Measurements from ENCODE around the gene ENTPD3.
A peak's percentile ranks its signal among the peaks of the same experiment; 100 is the strongest.

Gene ENTPD3, protein sequence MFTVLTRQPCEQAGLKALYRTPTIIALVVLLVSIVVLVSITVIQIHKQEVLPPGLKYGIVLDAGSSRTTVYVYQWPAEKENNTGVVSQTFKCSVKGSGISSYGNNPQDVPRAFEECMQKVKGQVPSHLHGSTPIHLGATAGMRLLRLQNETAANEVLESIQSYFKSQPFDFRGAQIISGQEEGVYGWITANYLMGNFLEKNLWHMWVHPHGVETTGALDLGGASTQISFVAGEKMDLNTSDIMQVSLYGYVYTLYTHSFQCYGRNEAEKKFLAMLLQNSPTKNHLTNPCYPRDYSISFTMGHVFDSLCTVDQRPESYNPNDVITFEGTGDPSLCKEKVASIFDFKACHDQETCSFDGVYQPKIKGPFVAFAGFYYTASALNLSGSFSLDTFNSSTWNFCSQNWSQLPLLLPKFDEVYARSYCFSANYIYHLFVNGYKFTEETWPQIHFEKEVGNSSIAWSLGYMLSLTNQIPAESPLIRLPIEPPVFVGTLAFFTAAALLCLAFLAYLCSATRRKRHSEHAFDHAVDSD

DNA sequence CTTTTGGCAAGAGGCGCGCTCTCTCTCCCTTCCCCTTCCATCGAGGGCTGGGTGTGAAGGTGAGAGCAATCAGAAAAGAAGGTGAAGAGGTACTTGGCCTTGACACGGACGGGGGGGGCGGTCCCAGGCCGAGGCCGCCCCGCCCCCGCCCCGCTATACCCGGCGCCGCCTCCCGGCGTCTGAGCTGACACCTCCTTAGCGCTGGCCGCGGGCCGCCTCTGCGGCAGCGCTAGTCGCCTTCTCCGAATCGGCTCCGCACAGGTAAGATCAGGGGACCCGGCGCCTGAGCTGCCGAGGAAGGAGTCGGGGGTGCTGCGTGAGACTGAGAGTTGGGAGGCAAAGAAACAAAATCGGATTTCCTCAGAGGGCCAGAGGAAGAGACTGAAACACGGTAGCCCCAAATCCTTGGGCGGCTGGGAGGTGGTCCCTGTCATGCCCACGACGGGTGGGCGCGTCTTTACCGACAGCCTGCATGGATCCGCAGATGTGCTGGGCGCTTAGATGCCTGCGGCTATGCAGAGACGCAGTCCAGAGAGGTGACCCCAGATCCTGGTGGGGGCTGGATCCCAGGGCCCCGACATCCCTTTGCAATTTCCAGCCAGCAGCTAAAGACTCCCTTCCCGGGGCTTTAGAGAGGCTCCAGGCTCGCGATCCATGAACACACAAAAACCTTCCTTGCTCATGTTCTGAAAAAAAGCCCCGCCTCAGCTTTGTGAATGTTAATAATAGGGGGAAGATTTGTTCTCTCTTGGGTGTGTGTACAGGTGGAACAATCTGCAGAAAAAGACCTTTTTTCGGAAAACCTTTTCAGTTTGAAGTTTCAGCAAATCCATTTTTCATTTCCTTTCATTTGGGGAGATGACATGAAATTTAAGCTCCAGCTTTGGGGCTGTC is at the start of gene ENTPD3:
Gene ENTPD3 (plus strand): TSS at position 184 of the 894 bp plus-strand sequence. CDS start 874 bp downstream, outside the sequence.
- H3K36me3 ChIP-seq (ENCODE audit: insufficient read depth, low read length): no peaks in the 10 kb centered on the region
- H2AFZ ChIP-seq (ENCODE audit: low read depth, low read length): peak within 1 kb of the TSS; percentile 85
- H3K9me3 ChIP-seq (ENCODE audit: low read length): no peaks in the 10 kb centered on the region
- H3K4me3 ChIP-seq (ENCODE audit: low read length): peak within 1 kb of the TSS; percentile 39
- peaks cover 43% of the 10 kb centered on the region for H3K27me3 ChIP-seq (ENCODE audit: insufficient read depth, low read length)
- H3K4me1 ChIP-seq (ENCODE audit: insufficient read depth, low read length): peaks cover 8% of the 10 kb centered on the region

DNA sequence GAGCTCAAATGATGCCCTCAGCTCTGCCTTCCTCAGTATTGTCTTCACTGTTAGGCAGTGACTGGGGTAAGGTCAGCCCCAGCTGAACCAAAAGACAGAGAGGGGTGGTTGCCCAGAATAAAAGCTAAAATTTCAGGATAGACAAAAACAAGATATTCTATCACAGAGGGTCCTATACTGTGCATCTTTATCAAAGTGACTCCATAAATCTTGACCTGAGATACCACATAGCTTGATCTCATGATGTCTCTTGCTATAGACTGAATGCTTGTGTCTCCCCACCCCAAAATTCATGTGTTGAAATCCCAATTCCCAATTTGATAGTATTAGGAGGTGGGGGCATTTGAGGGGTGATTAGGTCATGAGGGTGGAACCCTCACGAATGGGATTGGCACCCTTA is 47.1 kb upstream of the ENTPD3 start:
- H3K9me3 ChIP-seq (ENCODE audit: low read length): no peaks in the 10 kb centered on the region
- H3K27me3 ChIP-seq (ENCODE audit: insufficient read depth, low read length): no peaks in the 10 kb centered on the region
- H3K4me3 ChIP-seq (ENCODE audit: low read length): no peak overlapping the region
- no peaks in the 10 kb centered on the region for H3K4me1 ChIP-seq (ENCODE audit: insufficient read depth, low read length)
- no peak overlapping the region for H2AFZ ChIP-seq (ENCODE audit: low read depth, low read length)
- H3K36me3 ChIP-seq (ENCODE audit: insufficient read depth, low read length): no peaks in the 10 kb centered on the region

DNA sequence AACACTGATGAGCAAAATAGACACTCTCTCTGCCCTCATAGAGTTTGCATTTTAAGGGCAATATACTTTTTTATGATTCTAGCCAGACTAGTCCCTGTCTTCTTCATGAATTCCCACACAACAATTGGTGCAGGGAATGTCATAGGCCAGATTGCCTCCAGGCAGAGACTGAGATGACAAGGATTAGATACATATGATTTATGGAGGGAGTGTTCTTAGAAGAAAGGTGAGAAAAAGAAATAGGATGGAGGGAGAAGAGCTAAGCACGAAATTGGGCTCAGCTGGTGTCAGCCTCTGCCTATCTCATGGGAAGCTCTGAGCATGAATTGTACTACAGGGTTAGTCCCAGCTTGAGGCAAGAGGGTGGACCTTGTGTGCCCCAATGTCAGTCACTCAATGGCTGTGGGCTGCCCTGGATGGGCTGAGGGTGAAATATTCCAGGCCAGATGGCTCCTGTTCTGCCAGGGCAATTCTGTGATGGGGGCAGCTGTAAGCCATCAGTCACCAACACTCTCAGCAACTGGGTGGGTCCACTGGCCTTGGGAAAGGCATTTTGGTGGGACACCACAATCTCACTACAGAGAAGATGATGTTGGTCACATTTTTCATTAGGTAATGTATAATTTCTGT is 46.3 kb upstream of the ENTPD3 start:
- Histone ChIP-seq H3K36me3 (ENCODE audit: insufficient read depth, low read length) (no peaks in the 10 kb centered on the region), H3K27me3 (ENCODE audit: insufficient read depth, low read length) (no peaks in the 10 kb centered on the region), H3K9me3 (ENCODE audit: low read length) (no peaks in the 10 kb centered on the region), H3K4me1 (ENCODE audit: insufficient read depth, low read length) (no peaks in the 10 kb centered on the region), H2AFZ (ENCODE audit: low read depth, low read length) (no peak overlapping the region), H3K4me3 (ENCODE audit: low read length) (no peak overlapping the region)

DNA sequence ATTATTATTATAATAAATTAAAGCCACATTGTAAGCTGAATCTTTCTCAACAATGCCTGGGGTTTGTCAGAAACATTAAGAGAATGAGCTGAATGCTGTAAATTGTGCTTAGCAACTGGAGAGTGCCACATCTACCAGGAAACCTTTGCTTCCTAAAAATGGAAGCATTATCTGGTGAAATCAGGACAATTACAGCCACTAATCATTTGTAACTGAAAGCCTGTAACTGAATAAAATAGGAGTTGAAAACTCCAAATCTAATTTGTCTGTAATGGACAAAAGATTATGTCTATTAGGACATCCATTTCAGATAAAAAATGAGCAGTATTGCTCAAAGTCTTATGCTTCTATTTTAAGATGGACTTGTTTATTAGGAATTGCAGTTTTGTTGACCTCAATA is 45.3 kb upstream of the ENTPD3 start:
- Histone ChIP-seq H3K4me1 (ENCODE audit: insufficient read depth, low read length) (no peaks in the 10 kb centered on the region), H3K36me3 (ENCODE audit: insufficient read depth, low read length) (no peaks in the 10 kb centered on the region), H3K4me3 (ENCODE audit: low read length) (no peak overlapping the region), H3K9me3 (ENCODE audit: low read length) (no peaks in the 10 kb centered on the region), H2AFZ (ENCODE audit: low read depth, low read length) (no peak overlapping the region), H3K27me3 (ENCODE audit: insufficient read depth, low read length) (no peaks in the 10 kb centered on the region)

DNA sequence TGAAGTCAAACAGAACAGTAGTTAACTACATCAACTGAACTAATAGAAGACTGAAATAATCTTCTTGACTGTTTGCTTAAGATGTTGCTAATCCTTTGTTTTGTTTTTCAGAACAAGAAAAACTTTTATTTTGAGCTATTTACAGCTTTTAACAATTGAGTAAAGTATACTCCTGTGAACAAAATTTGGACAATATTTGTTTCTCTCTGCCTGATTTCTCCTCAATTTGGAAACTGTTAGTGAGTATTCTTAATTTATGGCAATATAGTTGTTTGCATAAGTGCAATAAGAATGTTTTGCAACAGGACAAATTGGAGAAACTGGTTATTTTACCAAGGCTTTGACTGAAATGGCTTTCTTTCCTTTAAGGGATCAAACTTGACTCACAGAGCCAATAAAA is 36.5 kb upstream of the ENTPD3 start:
- H3K4me1 ChIP-seq (ENCODE audit: insufficient read depth, low read length): peaks cover 7% of the 10 kb centered on the region
- no peak overlapping the region for H2AFZ ChIP-seq (ENCODE audit: low read depth, low read length)
- no peaks in the 10 kb centered on the region for H3K36me3 ChIP-seq (ENCODE audit: insufficient read depth, low read length)
- H3K27me3 ChIP-seq (ENCODE audit: insufficient read depth, low read length): no peaks in the 10 kb centered on the region
- H3K9me3 ChIP-seq (ENCODE audit: low read length): peaks cover 4% of the 10 kb centered on the region
- no peak overlapping the region for H3K4me3 ChIP-seq (ENCODE audit: low read length)

DNA sequence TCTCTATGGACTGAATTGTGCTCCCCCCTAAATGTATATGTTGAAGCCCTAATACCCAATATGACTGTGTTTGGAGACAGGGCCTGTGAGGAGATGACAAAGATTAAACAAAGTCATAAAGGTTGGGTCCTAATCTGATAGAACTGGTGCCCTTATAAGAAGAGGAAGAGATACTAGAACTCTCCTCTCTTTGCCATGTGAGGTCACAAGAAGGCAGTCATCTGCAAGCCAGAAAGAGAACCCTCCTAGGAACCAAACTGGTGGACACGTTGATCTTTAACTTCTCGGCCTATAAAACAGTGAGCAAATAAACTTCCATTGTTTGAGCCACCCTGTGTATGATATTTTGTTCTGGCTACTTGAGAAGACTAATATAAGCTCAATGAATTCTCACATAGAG is 31.6 kb upstream of the ENTPD3 start:
- H3K36me3 ChIP-seq (ENCODE audit: insufficient read depth, low read length): no peaks in the 10 kb centered on the region
- H3K27me3 ChIP-seq (ENCODE audit: insufficient read depth, low read length): no peaks in the 10 kb centered on the region
- H3K4me1 ChIP-seq (ENCODE audit: insufficient read depth, low read length): peaks cover 7% of the 10 kb centered on the region
- no peak overlapping the region for H2AFZ ChIP-seq (ENCODE audit: low read depth, low read length)
- H3K4me3 ChIP-seq (ENCODE audit: low read length): no peak overlapping the region
- no peaks in the 10 kb centered on the region for H3K9me3 ChIP-seq (ENCODE audit: low read length)

DNA sequence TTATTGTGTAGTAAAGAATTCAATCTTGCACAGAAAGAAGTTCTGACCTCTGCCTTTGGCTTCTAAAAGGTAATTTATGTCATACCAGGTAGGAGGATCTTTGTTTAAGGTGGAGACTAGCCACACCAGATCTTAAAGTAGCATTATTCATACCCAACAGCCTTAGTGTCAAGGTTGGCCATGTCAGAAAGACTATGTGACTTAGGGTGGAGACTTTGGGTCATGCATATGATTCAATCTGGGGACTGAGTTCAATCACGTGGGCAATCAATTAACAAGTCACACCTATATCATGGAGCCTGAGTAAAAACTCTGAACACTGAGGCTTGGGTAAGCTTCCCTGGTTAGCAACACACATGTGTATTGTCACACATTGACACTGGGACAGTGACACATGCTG is 28.5 kb upstream of the ENTPD3 start:
- H3K4me1 ChIP-seq (ENCODE audit: insufficient read depth, low read length): no peaks in the 10 kb centered on the region

DNA sequence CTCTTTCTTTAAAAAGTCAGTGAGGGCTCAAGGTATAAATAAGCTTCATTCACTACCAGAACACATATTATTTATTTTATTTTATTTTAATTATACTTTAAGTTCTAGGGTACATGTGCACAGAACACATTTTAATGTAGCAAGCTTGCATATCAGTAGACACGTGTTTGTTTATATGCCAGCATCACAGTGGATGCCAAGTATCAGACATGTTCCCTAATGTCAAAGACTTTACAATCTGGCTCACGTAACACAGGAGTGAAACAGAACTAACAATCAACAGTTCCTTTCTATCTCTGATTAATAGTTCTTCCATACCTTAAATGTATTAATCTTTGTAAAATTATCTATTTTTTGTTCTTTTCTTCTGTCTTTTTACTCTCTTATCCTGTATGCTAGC is 23.3 kb upstream of the ENTPD3 start:
- H3K4me1 ChIP-seq (ENCODE audit: insufficient read depth, low read length): no peaks in the 10 kb centered on the region
- H3K9me3 ChIP-seq (ENCODE audit: low read length): no peaks in the 10 kb centered on the region
- no peak overlapping the region for H2AFZ ChIP-seq (ENCODE audit: low read depth, low read length)
- H3K27me3 ChIP-seq (ENCODE audit: insufficient read depth, low read length): peaks cover 3% of the 10 kb centered on the region
- H3K36me3 ChIP-seq (ENCODE audit: insufficient read depth, low read length): no peaks in the 10 kb centered on the region
- H3K4me3 ChIP-seq (ENCODE audit: low read length): no peak overlapping the region

More for the DNA sequence above, 28.5 kb upstream of the ENTPD3 start:
- Histone ChIP-seq H3K4me3 (ENCODE audit: low read length) (no peak overlapping the region), H3K27me3 (ENCODE audit: insufficient read depth, low read length) (peaks cover 3% of the 10 kb centered on the region), H3K9me3 (ENCODE audit: low read length) (no peaks in the 10 kb centered on the region), H2AFZ (ENCODE audit: low read depth, low read length) (no peak overlapping the region), H3K36me3 (ENCODE audit: insufficient read depth, low read length) (no peaks in the 10 kb centered on the region)

DNA sequence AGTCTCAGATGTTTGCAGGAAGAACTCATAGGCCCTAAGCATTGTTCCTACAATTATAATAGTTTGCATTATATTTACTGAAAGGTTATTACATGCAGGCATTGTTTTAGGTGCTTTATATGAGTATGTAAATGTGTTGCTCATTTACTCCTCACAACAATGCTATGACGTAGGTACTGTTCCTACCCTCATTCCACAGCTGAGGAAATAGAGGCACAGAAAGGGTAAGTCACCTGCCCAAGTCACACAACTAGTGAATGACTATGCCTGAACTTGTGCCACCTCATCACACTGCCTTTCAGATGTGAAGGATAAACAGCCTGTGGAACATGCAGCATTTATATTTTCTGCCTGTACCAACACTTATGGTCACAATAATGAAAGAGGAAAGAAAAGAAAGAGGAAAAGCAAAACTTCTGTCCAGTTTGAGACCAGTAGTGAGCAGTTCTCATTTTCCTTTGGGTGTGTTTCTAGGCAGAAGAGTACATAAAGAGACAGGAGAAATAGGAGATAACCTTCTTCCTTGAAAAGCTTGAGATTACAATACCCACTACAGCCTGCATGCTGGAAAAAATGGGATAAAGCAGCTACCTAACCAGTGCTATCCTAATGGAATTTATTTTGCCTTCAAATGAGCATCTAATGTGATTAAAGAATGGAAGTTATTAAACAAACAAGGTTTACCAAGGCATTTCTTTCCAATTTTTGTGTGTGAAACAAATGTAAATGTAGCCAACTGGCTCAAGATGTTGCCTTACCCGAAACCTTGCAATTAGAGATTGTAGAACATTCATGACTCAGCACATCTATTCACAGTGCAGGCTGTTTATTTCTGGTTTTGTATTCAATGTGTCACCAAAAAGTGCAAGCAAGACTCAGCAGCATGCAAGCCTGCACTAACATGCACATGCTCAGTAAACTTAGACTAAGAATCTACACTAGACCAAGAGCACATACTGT is 20.5 kb upstream of the ENTPD3 start:
- Histone ChIP-seq H3K36me3 (ENCODE audit: insufficient read depth, low read length) (no peaks in the 10 kb centered on the region), H3K27me3 (ENCODE audit: insufficient read depth, low read length) (peaks cover 3% of the 10 kb centered on the region), H3K4me3 (ENCODE audit: low read length) (no peak overlapping the region), H3K4me1 (ENCODE audit: insufficient read depth, low read length) (no peaks in the 10 kb centered on the region), H3K9me3 (ENCODE audit: low read length) (no peaks in the 10 kb centered on the region), H2AFZ (ENCODE audit: low read depth, low read length) (no peak overlapping the region)

DNA sequence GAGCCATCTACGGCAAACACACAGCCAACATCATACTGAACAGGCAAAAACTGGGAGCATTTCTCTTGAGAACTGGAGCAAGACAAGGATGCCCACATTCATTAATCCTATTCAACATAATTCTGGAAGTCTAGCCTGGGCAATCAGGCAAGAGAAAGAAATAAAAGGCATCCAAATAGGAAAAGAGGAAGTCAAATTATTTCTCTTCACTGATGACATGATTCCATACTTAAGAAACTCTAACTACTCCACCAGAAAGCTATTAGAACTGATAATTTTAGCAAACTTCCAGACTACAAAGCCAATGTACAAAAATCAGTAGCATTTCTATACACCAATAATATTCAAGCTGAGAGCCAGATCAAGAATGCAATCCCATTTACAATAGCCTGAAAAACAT is 17.3 kb upstream of the ENTPD3 start:
- H2AFZ ChIP-seq (ENCODE audit: low read depth, low read length): no peak overlapping the region
- no peaks in the 10 kb centered on the region for H3K4me1 ChIP-seq (ENCODE audit: insufficient read depth, low read length)
- no peaks in the 10 kb centered on the region for H3K9me3 ChIP-seq (ENCODE audit: low read length)
- no peaks in the 10 kb centered on the region for H3K36me3 ChIP-seq (ENCODE audit: insufficient read depth, low read length)
- H3K27me3 ChIP-seq (ENCODE audit: insufficient read depth, low read length): peaks cover 5% of the 10 kb centered on the region
- no peak overlapping the region for H3K4me3 ChIP-seq (ENCODE audit: low read length)

DNA sequence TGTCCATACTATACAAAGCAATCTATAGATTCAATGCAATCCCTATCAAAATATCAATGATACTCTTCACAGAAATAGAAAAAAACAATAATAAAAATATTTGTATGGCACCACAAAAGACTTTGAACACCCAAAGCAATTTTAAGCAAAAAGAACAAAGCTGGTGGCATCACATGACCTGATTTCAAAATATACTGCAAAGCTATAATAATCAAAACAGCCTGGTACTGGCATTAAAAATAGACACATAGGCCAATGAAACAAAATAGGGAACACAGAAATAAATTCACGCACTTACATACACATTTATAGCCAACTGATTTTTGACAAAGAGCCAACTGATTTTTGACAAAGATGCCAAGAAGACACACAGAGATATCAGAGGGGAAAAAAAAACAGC is 9.2 kb upstream of the ENTPD3 start:
- Histone ChIP-seq H3K4me1 (ENCODE audit: insufficient read depth, low read length) (peaks cover 4% of the 10 kb centered on the region), H3K9me3 (ENCODE audit: low read length) (no peaks in the 10 kb centered on the region), H3K4me3 (ENCODE audit: low read length) (no peak overlapping the region), H3K27me3 (ENCODE audit: insufficient read depth, low read length) (peaks cover 3% of the 10 kb centered on the region), H2AFZ (ENCODE audit: low read depth, low read length) (no peak overlapping the region), H3K36me3 (ENCODE audit: insufficient read depth, low read length) (no peaks in the 10 kb centered on the region)

DNA sequence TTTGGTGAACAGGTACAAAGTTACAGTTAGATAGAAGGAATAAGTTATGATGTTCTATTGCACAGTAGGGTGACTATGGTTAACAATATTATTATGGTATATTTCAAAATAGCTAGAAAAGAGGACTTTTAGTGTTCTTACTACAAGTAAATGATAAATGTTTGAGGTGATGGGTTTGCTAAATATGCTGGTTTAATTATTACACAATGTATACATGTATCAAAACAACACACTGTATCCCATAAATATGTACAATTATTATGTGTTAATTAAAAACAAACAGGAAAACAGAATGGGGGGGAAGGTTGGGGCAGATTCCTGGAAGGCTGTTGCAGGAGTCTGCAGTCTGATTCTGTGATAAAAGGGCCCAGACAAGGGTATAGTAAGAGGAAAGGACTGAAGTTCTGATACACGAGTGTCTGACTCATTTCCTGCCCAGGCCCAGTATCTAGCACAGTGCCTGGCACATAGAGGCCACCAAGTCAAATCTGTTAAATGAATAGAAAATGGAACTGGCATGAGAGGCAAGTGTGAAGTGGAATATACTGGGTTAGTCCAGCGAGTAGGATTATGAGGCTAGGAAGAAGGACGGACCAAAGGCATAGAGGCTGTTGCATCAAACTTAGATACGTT is 7.2 kb upstream of the ENTPD3 start:
- no peak overlapping the region for H3K4me3 ChIP-seq (ENCODE audit: low read length)

More for the DNA sequence above, 7.2 kb upstream of the ENTPD3 start:
- H3K27me3 ChIP-seq (ENCODE audit: insufficient read depth, low read length): peaks cover 9% of the 10 kb centered on the region
- H3K36me3 ChIP-seq (ENCODE audit: insufficient read depth, low read length): no peaks in the 10 kb centered on the region
- H3K9me3 ChIP-seq (ENCODE audit: low read length): no peaks in the 10 kb centered on the region
- no peak overlapping the region for H2AFZ ChIP-seq (ENCODE audit: low read depth, low read length)
- peaks cover 4% of the 10 kb centered on the region for H3K4me1 ChIP-seq (ENCODE audit: insufficient read depth, low read length)

Data from neuron (in vitro differentiated cells).